22Rv1 (cell line): ENCODE measurements around the gene CMTM8.

Source experiments
- H3K27ac ChIP-seq: fragments of 450-650 bp; 2 replicates; pipeline ENCODE4 v1.5.1; 2017
- ZFX ChIP-seq: fragments of 450-650 bp; IDR thresholded peaks from 2 replicates; pipeline ENCODE4 v1.6.1; 2017; ENCODE audit warnings: antibody characterized with exemption, borderline replicate concordance
- TF ChIP-seq, protein P1 (sequence below): fragments of 450-650 bp; IDR thresholded peaks from 2 replicates; pipeline ENCODE4 v1.5.1; 2017; ENCODE audit warnings: mild to moderate bottlenecking

The CMTM8 gene

GRCh38 chr3:32371461-32372212 lies 133.2 kb downstream of the CMTM8 start:
- TF ChIP-seq ZFX = no peak
- TF ChIP-seq, protein P1, sequence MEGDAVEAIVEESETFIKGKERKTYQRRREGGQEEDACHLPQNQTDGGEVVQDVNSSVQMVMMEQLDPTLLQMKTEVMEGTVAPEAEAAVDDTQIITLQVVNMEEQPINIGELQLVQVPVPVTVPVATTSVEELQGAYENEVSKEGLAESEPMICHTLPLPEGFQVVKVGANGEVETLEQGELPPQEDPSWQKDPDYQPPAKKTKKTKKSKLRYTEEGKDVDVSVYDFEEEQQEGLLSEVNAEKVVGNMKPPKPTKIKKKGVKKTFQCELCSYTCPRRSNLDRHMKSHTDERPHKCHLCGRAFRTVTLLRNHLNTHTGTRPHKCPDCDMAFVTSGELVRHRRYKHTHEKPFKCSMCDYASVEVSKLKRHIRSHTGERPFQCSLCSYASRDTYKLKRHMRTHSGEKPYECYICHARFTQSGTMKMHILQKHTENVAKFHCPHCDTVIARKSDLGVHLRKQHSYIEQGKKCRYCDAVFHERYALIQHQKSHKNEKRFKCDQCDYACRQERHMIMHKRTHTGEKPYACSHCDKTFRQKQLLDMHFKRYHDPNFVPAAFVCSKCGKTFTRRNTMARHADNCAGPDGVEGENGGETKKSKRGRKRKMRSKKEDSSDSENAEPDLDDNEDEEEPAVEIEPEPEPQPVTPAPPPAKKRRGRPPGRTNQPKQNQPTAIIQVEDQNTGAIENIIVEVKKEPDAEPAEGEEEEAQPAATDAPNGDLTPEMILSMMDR = no peak
- H3K27ac ChIP-seq = no peak overlapping the region

DNA sequence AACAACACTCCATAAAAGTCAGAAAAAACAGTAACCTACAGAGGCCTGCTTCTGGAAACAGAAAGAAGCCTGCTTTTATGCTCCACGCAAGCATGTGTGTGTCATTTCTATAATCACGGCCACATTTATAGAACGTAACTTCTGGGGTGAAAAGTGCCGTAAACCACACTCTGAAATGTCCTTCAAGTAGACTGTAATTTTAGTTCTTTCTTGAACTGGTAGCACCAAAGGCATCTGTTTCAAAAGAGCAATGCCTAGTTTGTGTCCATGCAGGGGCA lies 133.7 kb downstream of the CMTM8 start:
- H3K27ac ChIP-seq = no peak overlapping the region
- no peak for TF ChIP-seq ZFX
- TF ChIP-seq, protein P1 = no peak

GRCh38 chr3:32373276-32373675 lies 134.8 kb downstream of the CMTM8 start:
- TF ChIP-seq, protein P1 = no peak
- no peak for TF ChIP-seq ZFX
- H3K27ac ChIP-seq = no peak overlapping the region

- no peak overlapping the region for H3K27ac ChIP-seq
- TF ChIP-seq, protein P1 = no peak
- TF ChIP-seq ZFX = no peak
Observed at GRCh38 chr3:32373844-32374243, 135.4 kb downstream of the CMTM8 start.

GRCh38 chr3:32374788-32375595 lies 136.5 kb downstream of the CMTM8 start:
- TF ChIP-seq ZFX = no peak
- TF ChIP-seq, protein P1 = peak; percentile 80
- no peak overlapping the region for H3K27ac ChIP-seq

- H3K27ac ChIP-seq = no peak overlapping the region
- TF ChIP-seq, protein P1 = no peak
- no peak for TF ChIP-seq ZFX
Observed at GRCh38 chr3:32375596-32375930, 137.1 kb downstream of the CMTM8 start.

- no peak for TF ChIP-seq ZFX
- TF ChIP-seq, protein P1 = no peak
- H3K27ac ChIP-seq = no peak overlapping the region
Observed at GRCh38 chr3:32376115-32376514, 137.6 kb downstream of the CMTM8 start.
